Cardiac muscle cell (in vitro differentiated cells and primary cell): ENCODE results near the gene RGS16. TPM values are rescaled to one million over a fixed set of nuclear protein-coding genes. Genes with fewer than 3 reads are reported as not detected.

ENCODE experiments used
- DNase-seq, 2 donors: peaks; one replicate each; pipeline versions ENCODE4 v3.0.0 to v3.0.0-alpha.2; 2010 to 2017; ENCODE audit warnings: low read depth in 1 of 2, low spot score in 1 of 2
- H3K27ac ChIP-seq: fragments of 200-600 bp; sonication (generic); 2 replicates; pipeline ENCODE4 v1.5.1; 2016
- H3K27me3 ChIP-seq: fragments of 200-600 bp; sonication (generic); 2 replicates; pipeline ENCODE4 v1.6.0; 2016; ENCODE audit warnings: control low read depth
- H3K36me3 ChIP-seq: fragments of 200-600 bp; sonication (generic); 2 replicates; pipeline ENCODE4 v1.5.1; 2016; ENCODE audit warnings: control low read depth
- H3K4me1 ChIP-seq: fragments of 200-600 bp; sonication (generic); 2 replicates; pipeline ENCODE4 v1.8.1; 2017; ENCODE audit warnings: low read depth, mild to moderate bottlenecking, mixed run types
- H3K4me3 ChIP-seq: fragments of 200-600 bp; sonication (generic); 2 replicates; pipeline ENCODE4 v1.5.1; 2016; ENCODE audit warnings: mild to moderate bottlenecking
- H3K9me3 ChIP-seq: fragments of 200-600 bp; sonication (generic); 2 replicates; pipeline ENCODE4 v1.5.1; 2017; ENCODE audit warnings: low read depth, mild to moderate bottlenecking, control low read depth
- CTCF ChIP-seq: IDR thresholded peaks from 2 replicates; pipeline ENCODE4 v1.5.1; 2012; ENCODE audit warnings: low read depth, mild to moderate bottlenecking, low read length
- polyA plus RNA-seq: library from polyadenylated mRNA; unstranded; fragments of >200 nt; fragmentation: Nextera tagmentation; extraction: Ambion mirVana; gene quantifications from 2 replicates; pipeline ENCODE4 v1.2.1, GENCODE V29; 2016
- total RNA-seq: library from RNA; depleted of rRNA; stranded (reverse); fragments of >200 nt; gene quantifications from 2 replicates; pipeline ENCODE4 v1.2.3, GENCODE V29; 2016

RGS16 gene
- total and polyA plus RNA-seq, 2 experiments from 2014 or later, result 0.93 to 1.3 TPM

- Histone ChIP-seq H3K4me1 (no peaks in the 10 kb centered on the region), H3K27ac (no peak overlapping the region), H3K27me3 (no peaks in the 10 kb centered on the region), H3K36me3 (no peaks in the 10 kb centered on the region), H3K9me3 (no peaks in the 10 kb centered on the region), H3K4me3 (no peak overlapping the region)
- TF ChIP-seq CTCF, result no peak
- no peak for DNase-seq
Observed at GRCh38 chr1:182625024-182625423, 20.8 kb upstream of the RGS16 start.

DNA sequence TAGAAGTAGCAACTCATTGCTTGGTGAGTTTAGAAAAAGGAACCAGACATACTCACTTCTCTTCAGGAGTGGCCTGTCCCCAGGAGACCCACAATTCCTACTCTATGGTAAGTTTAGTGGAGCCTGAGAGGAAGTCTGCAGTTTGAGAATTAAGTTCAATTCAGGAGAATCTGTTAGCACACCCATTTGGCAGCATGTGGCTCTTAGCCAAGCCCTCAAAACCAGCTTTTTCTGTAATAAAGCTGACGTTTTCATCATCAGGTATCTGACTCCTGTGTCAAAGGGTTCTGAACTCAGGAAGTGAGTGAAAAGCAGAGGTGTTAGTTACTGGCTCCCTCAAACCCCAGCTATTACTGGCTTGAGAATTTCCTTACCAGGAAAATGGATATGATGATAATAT, 20.4 kb upstream of the RGS16 start:
- Histone ChIP-seq H3K27ac (no peak overlapping the region), H3K36me3 (no peaks in the 10 kb centered on the region), H3K27me3 (no peaks in the 10 kb centered on the region), H3K4me3 (no peak overlapping the region), H3K9me3 (no peaks in the 10 kb centered on the region), H3K4me1 (no peaks in the 10 kb centered on the region)
- no peak for DNase-seq
- TF ChIP-seq CTCF, result no peak

DNA sequence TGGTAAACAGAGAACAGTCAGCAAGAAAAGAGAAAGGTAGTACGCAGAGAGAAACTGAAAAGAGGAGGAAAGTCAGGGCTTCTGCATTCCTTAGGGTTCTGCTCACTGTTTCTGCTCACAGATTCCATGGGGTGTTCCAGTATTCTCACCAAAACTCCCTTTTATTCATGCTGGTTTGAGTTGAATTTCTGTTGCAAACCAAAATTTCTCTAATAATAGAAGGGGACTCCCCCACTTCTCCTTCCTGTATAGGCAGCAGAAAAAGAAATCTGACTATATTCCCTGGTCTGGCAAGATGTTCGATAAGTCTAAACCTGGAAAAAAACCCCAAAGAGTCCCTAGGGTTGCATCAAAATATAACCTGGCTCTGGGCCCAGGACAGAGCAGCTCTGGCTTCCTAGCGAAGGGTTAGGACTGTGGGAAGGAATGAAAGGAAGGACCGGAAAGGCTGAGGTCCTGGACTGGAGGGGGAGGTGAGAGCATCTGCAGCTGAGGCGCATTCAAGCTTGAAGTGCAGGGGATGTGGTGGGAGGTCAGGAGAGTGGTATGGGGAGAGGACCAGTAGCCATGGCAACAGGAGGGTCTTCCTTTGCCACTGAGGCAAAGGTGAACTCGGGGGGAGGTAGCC, 18.8 kb upstream of the RGS16 start:
- peak in 1 of 2 donors; percentile 78 for DNase-seq
- Histone ChIP-seq H3K4me3 (no peak overlapping the region), H3K9me3 (no peaks in the 10 kb centered on the region), H3K4me1 (no peaks in the 10 kb centered on the region), H3K27me3 (no peaks in the 10 kb centered on the region), H3K36me3 (no peaks in the 10 kb centered on the region), H3K27ac (no peak overlapping the region)
- TF ChIP-seq CTCF, result no peak

- Histone ChIP-seq H3K4me1 (no peaks in the 10 kb centered on the region), H3K27me3 (no peaks in the 10 kb centered on the region), H3K4me3 (no peak overlapping the region), H3K36me3 (no peaks in the 10 kb centered on the region), H3K9me3 (no peaks in the 10 kb centered on the region), H3K27ac (no peak overlapping the region)
- TF ChIP-seq CTCF, result no peak
- DNase-seq, result no peak
Observed at GRCh38 chr1:182621906-182622305, 17.7 kb upstream of the RGS16 start.

GRCh38 chr1:182620924-182621585, 16.9 kb upstream of the RGS16 start:
- Histone ChIP-seq H3K9me3 (no peaks in the 10 kb centered on the region), H3K36me3 (no peaks in the 10 kb centered on the region), H3K4me1 (peaks cover 2% of the 10 kb centered on the region), H3K27ac (no peak overlapping the region), H3K4me3 (no peak overlapping the region), H3K27me3 (peaks cover 2% of the 10 kb centered on the region)
- DNase-seq, result no peak
- no peak for TF ChIP-seq CTCF
